ENCODE measurements around the gene MBD5. TPM values are rescaled to one million over a fixed set of nuclear protein-coding genes. Genes with fewer than 3 reads are reported as not detected.

MBD5 gene
- polyA plus RNA-seq, 2 donors: 2.9 to 5.0 TPM

DNA sequence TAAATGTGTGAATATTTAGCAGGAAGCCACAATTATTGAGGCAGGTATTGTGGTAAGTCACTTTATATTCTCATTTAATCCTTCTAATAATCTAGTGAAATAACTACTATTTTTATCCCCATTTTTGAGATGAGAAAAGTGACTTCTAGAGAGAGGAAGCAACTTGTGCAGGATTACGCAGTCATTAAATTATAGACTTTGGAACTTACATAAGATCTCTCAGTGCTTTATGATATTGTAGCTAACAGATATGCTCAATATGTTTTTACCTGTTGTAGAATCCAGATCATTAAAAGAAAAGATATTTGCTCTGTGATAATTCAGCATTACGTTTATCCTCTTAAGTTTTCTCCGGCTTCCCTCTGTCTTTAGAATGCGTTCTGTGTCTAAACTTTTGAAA, 50.5 kb downstream of the MBD5 start:
- WGBS, 2 donors: 93 to 99% methylated on average over 4 of the region's 4 CpGs
- H3K4me3 ChIP-seq (ENCODE audit: low read depth in 1 of 2, low read length in 2 of 2): no peak overlapping the region
- no peaks in the 10 kb centered on the region for H3K36me3 ChIP-seq (ENCODE audit: control insufficient read depth in 2 of 2, insufficient read depth in 2 of 2, low read length in 1 of 2)
- no peaks in the 10 kb centered on the region for H3K27me3 ChIP-seq (ENCODE audit: control insufficient read depth in 1 of 2, insufficient read depth in 2 of 2, low read length in 2 of 2)
- no peak overlapping the region for H3K27ac ChIP-seq (ENCODE audit: low read depth in 2 of 2, low read length in 1 of 2)
- no peaks in the 10 kb centered on the region for H3K4me1 ChIP-seq (ENCODE audit: control insufficient read depth in 2 of 2, insufficient read depth in 2 of 2, low read length in 1 of 2)
- no peaks in the 10 kb centered on the region for H3K9me3 ChIP-seq (ENCODE audit: control insufficient read depth in 2 of 2, insufficient read depth in 1 of 2, low read depth in 1 of 2, low read length in 1 of 2)

DNA sequence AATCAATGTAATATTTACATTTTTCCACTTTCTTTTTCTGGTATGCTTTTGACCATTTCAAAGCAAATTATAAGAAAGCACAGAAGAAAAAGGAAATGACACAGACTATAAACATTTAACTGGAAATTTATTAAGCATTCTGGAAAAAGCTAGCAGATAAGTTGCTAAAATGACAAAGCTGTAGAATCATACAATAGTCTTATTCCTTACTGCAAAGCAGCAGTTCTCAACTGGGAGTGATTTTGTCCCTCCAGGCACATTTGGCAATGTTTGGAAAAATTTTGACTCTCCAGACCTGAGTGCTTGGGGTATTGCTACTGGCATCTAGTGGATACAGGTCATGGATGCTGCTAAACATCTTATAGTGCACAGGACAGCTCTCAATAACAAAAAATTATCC, 75.1 kb downstream of the MBD5 start:
- Histone ChIP-seq H3K27ac (ENCODE audit: low read depth in 2 of 2, low read length in 1 of 2) (no peak overlapping the region), H3K4me3 (ENCODE audit: low read depth in 1 of 2, low read length in 2 of 2) (no peak overlapping the region), H3K36me3 (ENCODE audit: control insufficient read depth in 2 of 2, insufficient read depth in 2 of 2, low read length in 1 of 2) (no peaks in the 10 kb centered on the region), H3K4me1 (ENCODE audit: control insufficient read depth in 2 of 2, insufficient read depth in 2 of 2, low read length in 1 of 2) (no peaks in the 10 kb centered on the region), H3K27me3 (ENCODE audit: control insufficient read depth in 1 of 2, insufficient read depth in 2 of 2, low read length in 2 of 2) (no peaks in the 10 kb centered on the region), H3K9me3 (ENCODE audit: control insufficient read depth in 2 of 2, insufficient read depth in 1 of 2, low read depth in 1 of 2, low read length in 1 of 2) (no peaks in the 10 kb centered on the region)

- Histone ChIP-seq H3K36me3 (ENCODE audit: control insufficient read depth in 2 of 2, insufficient read depth in 2 of 2, low read length in 1 of 2) (no peaks in the 10 kb centered on the region), H3K4me3 (ENCODE audit: low read depth in 1 of 2, low read length in 2 of 2) (no peak overlapping the region), H3K9me3 (ENCODE audit: control insufficient read depth in 2 of 2, insufficient read depth in 1 of 2, low read depth in 1 of 2, low read length in 1 of 2) (no peaks in the 10 kb centered on the region), H3K27ac (ENCODE audit: low read depth in 2 of 2, low read length in 1 of 2) (no peak overlapping the region), H3K4me1 (ENCODE audit: control insufficient read depth in 2 of 2, insufficient read depth in 2 of 2, low read length in 1 of 2) (no peaks in the 10 kb centered on the region), H3K27me3 (ENCODE audit: control insufficient read depth in 1 of 2, insufficient read depth in 2 of 2, low read length in 2 of 2) (no peaks in the 10 kb centered on the region)
- WGBS, 2 donors: 3 to 20% methylated on average over 1 of the region's 1 CpG
Observed at GRCh38 chr2:148102641-148103040, 81.8 kb downstream of the MBD5 start.

GRCh38 chr2:148103946-148104345, 83.1 kb downstream of the MBD5 start:
- no peaks in the 10 kb centered on the region for H3K9me3 ChIP-seq (ENCODE audit: control insufficient read depth in 2 of 2, insufficient read depth in 1 of 2, low read depth in 1 of 2, low read length in 1 of 2)
- H3K27ac ChIP-seq (ENCODE audit: low read depth in 2 of 2, low read length in 1 of 2): no peak overlapping the region
- H3K4me1 ChIP-seq (ENCODE audit: control insufficient read depth in 2 of 2, insufficient read depth in 2 of 2, low read length in 1 of 2): no peaks in the 10 kb centered on the region
- H3K4me3 ChIP-seq (ENCODE audit: low read depth in 1 of 2, low read length in 2 of 2): no peak overlapping the region
- no peaks in the 10 kb centered on the region for H3K36me3 ChIP-seq (ENCODE audit: control insufficient read depth in 2 of 2, insufficient read depth in 2 of 2, low read length in 1 of 2)
- H3K27me3 ChIP-seq (ENCODE audit: control insufficient read depth in 1 of 2, insufficient read depth in 2 of 2, low read length in 2 of 2): no peaks in the 10 kb centered on the region

DNA sequence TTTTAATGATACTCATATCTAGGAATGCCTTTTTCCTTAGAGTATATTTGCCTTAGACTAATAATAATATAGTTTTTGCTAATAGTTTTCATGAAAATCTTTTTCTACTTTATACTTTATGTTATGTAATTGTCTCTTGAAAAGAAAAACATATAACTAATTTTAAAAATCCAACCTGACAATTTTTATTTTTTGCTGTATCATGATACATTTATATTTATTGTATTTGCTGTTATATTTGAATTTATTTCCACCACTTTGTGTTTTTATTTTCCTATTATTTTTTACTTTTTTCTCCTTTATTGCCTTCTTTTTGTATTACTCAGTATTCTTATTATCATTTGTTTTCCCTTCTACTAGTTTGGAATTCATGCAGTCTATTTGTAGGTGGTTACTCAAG, 85.4 kb downstream of the MBD5 start:
- H3K9me3 ChIP-seq (ENCODE audit: control insufficient read depth in 2 of 2, insufficient read depth in 1 of 2, low read depth in 1 of 2, low read length in 1 of 2): no peaks in the 10 kb centered on the region
- H3K4me3 ChIP-seq (ENCODE audit: low read depth in 1 of 2, low read length in 2 of 2): no peak overlapping the region
- H3K27me3 ChIP-seq (ENCODE audit: control insufficient read depth in 1 of 2, insufficient read depth in 2 of 2, low read length in 2 of 2): no peaks in the 10 kb centered on the region
- H3K27ac ChIP-seq (ENCODE audit: low read depth in 2 of 2, low read length in 1 of 2): no peak overlapping the region
- H3K4me1 ChIP-seq (ENCODE audit: control insufficient read depth in 2 of 2, insufficient read depth in 2 of 2, low read length in 1 of 2): no peaks in the 10 kb centered on the region
- H3K36me3 ChIP-seq (ENCODE audit: control insufficient read depth in 2 of 2, insufficient read depth in 2 of 2, low read length in 1 of 2): no peaks in the 10 kb centered on the region

DNA sequence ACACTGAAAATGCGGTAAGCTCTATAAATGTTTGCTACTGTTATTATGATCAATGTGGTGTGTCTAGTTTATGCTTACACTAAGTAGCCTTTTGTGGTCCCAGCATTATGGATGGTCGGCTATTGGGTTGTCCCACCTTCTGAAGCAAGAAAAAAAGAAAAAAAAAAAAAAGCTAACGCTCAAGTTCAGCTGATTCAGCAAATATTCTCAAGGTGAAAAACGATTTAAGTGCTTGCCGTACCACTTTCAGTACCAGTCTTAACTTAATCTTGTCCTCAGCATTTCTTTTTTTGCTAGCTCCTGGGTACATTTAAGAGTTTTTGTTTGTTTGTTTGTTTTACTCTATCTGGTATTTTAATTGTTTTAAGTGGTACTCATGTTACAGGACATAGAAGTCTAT, 87.5 kb downstream of the MBD5 start:
- 94 to 97% methylated on average over 5 of the region's 5 CpGs for WGBS, 2 donors
- H3K36me3 ChIP-seq (ENCODE audit: control insufficient read depth in 2 of 2, insufficient read depth in 2 of 2, low read length in 1 of 2): no peaks in the 10 kb centered on the region
- no peaks in the 10 kb centered on the region for H3K27me3 ChIP-seq (ENCODE audit: control insufficient read depth in 1 of 2, insufficient read depth in 2 of 2, low read length in 2 of 2)
- H3K4me3 ChIP-seq (ENCODE audit: low read depth in 1 of 2, low read length in 2 of 2): no peak overlapping the region
- no peaks in the 10 kb centered on the region for H3K4me1 ChIP-seq (ENCODE audit: control insufficient read depth in 2 of 2, insufficient read depth in 2 of 2, low read length in 1 of 2)
- H3K9me3 ChIP-seq (ENCODE audit: control insufficient read depth in 2 of 2, insufficient read depth in 1 of 2, low read depth in 1 of 2, low read length in 1 of 2): no peaks in the 10 kb centered on the region
- H3K27ac ChIP-seq (ENCODE audit: low read depth in 2 of 2, low read length in 1 of 2): no peak overlapping the region

GRCh38 chr2:148110184-148110583, 89.3 kb downstream of the MBD5 start:
- Histone ChIP-seq H3K4me3 (ENCODE audit: low read depth in 1 of 2, low read length in 2 of 2) (no peak overlapping the region), H3K27ac (ENCODE audit: low read depth in 2 of 2, low read length in 1 of 2) (no peak overlapping the region), H3K36me3 (ENCODE audit: control insufficient read depth in 2 of 2, insufficient read depth in 2 of 2, low read length in 1 of 2) (no peaks in the 10 kb centered on the region), H3K27me3 (ENCODE audit: control insufficient read depth in 1 of 2, insufficient read depth in 2 of 2, low read length in 2 of 2) (no peaks in the 10 kb centered on the region), H3K9me3 (ENCODE audit: control insufficient read depth in 2 of 2, insufficient read depth in 1 of 2, low read depth in 1 of 2, low read length in 1 of 2) (no peaks in the 10 kb centered on the region), H3K4me1 (ENCODE audit: control insufficient read depth in 2 of 2, insufficient read depth in 2 of 2, low read length in 1 of 2) (no peaks in the 10 kb centered on the region)
- WGBS, 2 donors: 64 to 74% methylated on average over 1 of the region's 1 CpG

GRCh38 chr2:148122788-148123187, 101.9 kb downstream of the MBD5 start:
- Histone ChIP-seq H3K4me3 (ENCODE audit: low read depth in 1 of 2, low read length in 2 of 2) (no peak overlapping the region), H3K9me3 (ENCODE audit: control insufficient read depth in 2 of 2, insufficient read depth in 1 of 2, low read depth in 1 of 2, low read length in 1 of 2) (no peaks in the 10 kb centered on the region), H3K36me3 (ENCODE audit: control insufficient read depth in 2 of 2, insufficient read depth in 2 of 2, low read length in 1 of 2) (no peaks in the 10 kb centered on the region), H3K27me3 (ENCODE audit: control insufficient read depth in 1 of 2, insufficient read depth in 2 of 2, low read length in 2 of 2) (no peaks in the 10 kb centered on the region), H3K27ac (ENCODE audit: low read depth in 2 of 2, low read length in 1 of 2) (no peak overlapping the region), H3K4me1 (ENCODE audit: control insufficient read depth in 2 of 2, insufficient read depth in 2 of 2, low read length in 1 of 2) (no peaks in the 10 kb centered on the region)

GRCh38 chr2:148124271-148124670, 103.4 kb downstream of the MBD5 start:
- Histone ChIP-seq H3K9me3 (ENCODE audit: control insufficient read depth in 2 of 2, insufficient read depth in 1 of 2, low read depth in 1 of 2, low read length in 1 of 2) (no peaks in the 10 kb centered on the region), H3K4me3 (ENCODE audit: low read depth in 1 of 2, low read length in 2 of 2) (no peak overlapping the region), H3K27ac (ENCODE audit: low read depth in 2 of 2, low read length in 1 of 2) (no peak overlapping the region), H3K27me3 (ENCODE audit: control insufficient read depth in 1 of 2, insufficient read depth in 2 of 2, low read length in 2 of 2) (no peaks in the 10 kb centered on the region), H3K4me1 (ENCODE audit: control insufficient read depth in 2 of 2, insufficient read depth in 2 of 2, low read length in 1 of 2) (no peaks in the 10 kb centered on the region), H3K36me3 (ENCODE audit: control insufficient read depth in 2 of 2, insufficient read depth in 2 of 2, low read length in 1 of 2) (no peaks in the 10 kb centered on the region)
- 79 to 87% methylated on average over 2 of the region's 2 CpGs for WGBS, 2 donors

DNA sequence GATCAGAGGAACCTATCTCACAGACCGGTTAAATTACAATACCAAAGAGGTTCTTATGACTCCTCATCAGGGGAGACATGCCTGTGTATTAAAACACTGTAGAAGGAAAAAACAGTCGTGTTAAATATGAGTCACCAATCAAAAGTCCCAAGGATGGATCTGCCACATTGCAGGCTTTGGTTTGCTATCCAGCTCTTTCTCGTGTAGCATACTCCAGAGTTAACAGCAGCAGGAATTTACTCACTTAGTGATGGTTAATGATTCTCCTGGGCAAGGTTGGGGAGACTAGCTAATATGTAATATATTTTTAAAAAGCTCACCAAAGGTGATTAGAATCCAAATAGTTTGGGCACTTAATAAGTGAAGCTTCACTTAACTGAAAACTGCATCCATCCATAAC, 109.7 kb downstream of the MBD5 start:
- Histone ChIP-seq H3K27ac (ENCODE audit: low read depth in 2 of 2, low read length in 1 of 2) (no peak overlapping the region), H3K9me3 (ENCODE audit: control insufficient read depth in 2 of 2, insufficient read depth in 1 of 2, low read depth in 1 of 2, low read length in 1 of 2) (no peaks in the 10 kb centered on the region), H3K4me1 (ENCODE audit: control insufficient read depth in 2 of 2, insufficient read depth in 2 of 2, low read length in 1 of 2) (no peaks in the 10 kb centered on the region), H3K36me3 (ENCODE audit: control insufficient read depth in 2 of 2, insufficient read depth in 2 of 2, low read length in 1 of 2) (no peaks in the 10 kb centered on the region), H3K4me3 (ENCODE audit: low read depth in 1 of 2, low read length in 2 of 2) (no peak overlapping the region), H3K27me3 (ENCODE audit: control insufficient read depth in 1 of 2, insufficient read depth in 2 of 2, low read length in 2 of 2) (no peaks in the 10 kb centered on the region)
- WGBS, 2 donors: 52 to 55% methylated on average over 3 of the region's 3 CpGs

Data from esophagus (tissue), 2 donors.